ENCODE results near the gene POLQ.

The POLQ gene

GRCh38 chr3:121483290-121483689, 62.5 kb downstream of the POLQ start:
- no peak overlapping the region for H3K27ac ChIP-seq
- CTCF ChIA-PET, result interaction anchor here (0.6 kb wide), 1 partner anchor 35 kb away, joined by 3 read pairs; no protein-coding TSS in a partner anchor

GRCh38 chr3:121482660-121483059, 63.1 kb downstream of the POLQ start:
- CTCF ChIA-PET, result no interaction called here
- POLR2A ChIA-PET (ENCODE audit: low non-redundant PET), result no interaction called here

More at GRCh38 chr3:121483290-121483689, 62.5 kb downstream of the POLQ start:
- TF ChIP-seq CTCF (conservative IDR thresholded peaks at IDR 0.05; ENCODE audit: low read depth), result no peak
- peak; percentile 20 for DNase-seq (ENCODE audit: low spot score)
- POLR2A ChIA-PET (ENCODE audit: low non-redundant PET), result interaction anchor here (0.7 kb wide), 1 partner anchor 471 kb away, joined by 7 read pairs; no protein-coding TSS in a partner anchor

GRCh38 chr3:121481106-121481880, 64.5 kb downstream of the POLQ start:
- no peak overlapping the region for H3K27ac ChIP-seq
- POLR2A ChIA-PET (ENCODE audit: low non-redundant PET), result no interaction called here
- DNase-seq (ENCODE audit: low spot score), result no peak
- TF ChIP-seq CTCF (conservative IDR thresholded peaks at IDR 0.05; ENCODE audit: low read depth), result no peak
- CTCF ChIA-PET, result interaction anchor here (0.6 kb wide), 1 partner anchor 15 kb away, joined by 3 read pairs; no protein-coding TSS in a partner anchor

More at GRCh38 chr3:121482660-121483059, 63.1 kb downstream of the POLQ start:
- DNase-seq (ENCODE audit: low spot score), result peak; percentile 72
- H3K27ac ChIP-seq, result no peak overlapping the region
- no peak for TF ChIP-seq CTCF (conservative IDR thresholded peaks at IDR 0.05; ENCODE audit: low read depth)

- ChIA-PET POLR2A (ENCODE audit: low non-redundant PET) (no interaction called here), CTCF (interaction anchor here (0.6 kb wide), 1 partner anchor 531 kb away, joined by 3 read pairs; no protein-coding TSS in a partner anchor)
- H3K27ac ChIP-seq, result no peak overlapping the region
- TF ChIP-seq CTCF (conservative IDR thresholded peaks at IDR 0.05; ENCODE audit: low read depth), result no peak
- no peak for DNase-seq (ENCODE audit: low spot score)
These were observed 68.2 kb downstream of the POLQ start for GRCh38 chr3:121477589-121477988.

GRCh38 chr3:121473001-121473400, 72.8 kb downstream of the POLQ start:
- POLR2A ChIA-PET (ENCODE audit: low non-redundant PET), result no interaction called here
- no peak overlapping the region for H3K27ac ChIP-seq
- DNase-seq (ENCODE audit: low spot score), result no peak
- TF ChIP-seq CTCF (conservative IDR thresholded peaks at IDR 0.05; ENCODE audit: low read depth), result no peak
- CTCF ChIA-PET, result no interaction called here

GRCh38 chr3:121467085-121467484, 78.7 kb downstream of the POLQ start:
- ChIA-PET POLR2A (ENCODE audit: low non-redundant PET) (no interaction called here), CTCF (interaction anchor here (0.6 kb wide), 1 partner anchor 12 kb away, joined by 8 read pairs; no protein-coding TSS in a partner anchor)
- no peak for TF ChIP-seq CTCF (conservative IDR thresholded peaks at IDR 0.05; ENCODE audit: low read depth)
- no peak overlapping the region for H3K27ac ChIP-seq
- no peak for DNase-seq (ENCODE audit: low spot score)

Measured in RWPE1 (cell line).